KMS-11 (cell line): ENCODE results near the gene PLPP3.
A peak's percentile ranks its signal among the peaks of the same experiment; 100 is the strongest.

Source experiments
- H2AFZ ChIP-seq: fragments of 200-600 bp; sonication (generic); 2 replicates; pipeline ENCODE4 v1.6.1; 2016; ENCODE audit warnings: antibody characterized with exemption, mixed run types, low read depth
- H3K27ac ChIP-seq: fragments of 200-600 bp; sonication (generic); 2 replicates; pipeline ENCODE4 v1.6.1; 2016; ENCODE audit warnings: mild to moderate bottlenecking, mixed run types
- H3K27me3 ChIP-seq: fragments of 200-600 bp; sonication (generic); 2 replicates; pipeline ENCODE4 v1.6.1; 2017; ENCODE audit warnings: mild to moderate bottlenecking, low read depth, mixed run types, moderate library complexity; ENCODE audit not compliant: insufficient read depth
- H3K36me3 ChIP-seq: fragments of 200-600 bp; sonication (generic); 2 replicates; pipeline ENCODE4 v1.6.1; 2017; ENCODE audit warnings: mild to moderate bottlenecking, mixed run types; ENCODE audit not compliant: insufficient read depth
- H3K4me1 ChIP-seq: fragments of 200-600 bp; sonication (generic); 2 replicates; pipeline ENCODE4 v1.6.1; 2016; ENCODE audit warnings: mild to moderate bottlenecking, low read depth, mixed run types; ENCODE audit not compliant: poor library complexity, severe bottlenecking
- H3K4me2 ChIP-seq: fragments of 200-600 bp; sonication (generic); 2 replicates; pipeline ENCODE4 v1.7.0; 2016; ENCODE audit warnings: mild to moderate bottlenecking, mixed run types
- H3K4me3 ChIP-seq: fragments of 200-600 bp; sonication (generic); IDR thresholded peaks from 2 replicates; pipeline ENCODE4 v1.6.1; 2017; ENCODE audit warnings: low read depth, low read length, mixed read lengths; ENCODE audit not compliant: insufficient read depth
- H3K79me2 ChIP-seq: fragments of 200-600 bp; sonication (generic); 2 replicates; pipeline ENCODE4 v1.6.1; 2016; ENCODE audit warnings: low read depth, mixed run types; ENCODE audit not compliant: insufficient read depth
- H3K9ac ChIP-seq: fragments of 200-600 bp; sonication (generic); 2 replicates; pipeline ENCODE4 v1.6.1; 2016; ENCODE audit warnings: mild to moderate bottlenecking, mixed run types
- H4K20me1 ChIP-seq: fragments of 200-600 bp; sonication (generic); 2 replicates; pipeline ENCODE4 v1.6.1; 2016; ENCODE audit warnings: mild to moderate bottlenecking, mixed run types; ENCODE audit not compliant: insufficient read depth
- CTCF ChIP-seq: fragments of 200-600 bp; sonication (generic); conservative IDR thresholded peaks from 2 replicates; pipeline ENCODE4 v1.6.1; 2017; ENCODE audit warnings: low read depth, mild to moderate bottlenecking, antibody characterized with exemption, low read length, moderate library complexity, mixed read lengths

The PLPP3 gene

GRCh38 chr1:56563568-56563967, 15.8 kb downstream of the PLPP3 start:
- no peak overlapping the region for H3K4me3 ChIP-seq
- no peak for TF ChIP-seq CTCF
- H3K9ac ChIP-seq: no peak overlapping the region
- no peaks in the 10 kb centered on the region for H3K27me3 ChIP-seq
- no peak overlapping the region for H2AFZ ChIP-seq
- H4K20me1 ChIP-seq: no peaks in the 10 kb centered on the region
- H3K4me2 ChIP-seq: no peak overlapping the region
- H3K27ac ChIP-seq: no peak overlapping the region
- no peaks in the 10 kb centered on the region for H3K79me2 ChIP-seq
- H3K4me1 ChIP-seq: peaks cover 13% of the 10 kb centered on the region
- no peaks in the 10 kb centered on the region for H3K36me3 ChIP-seq

- Histone ChIP-seq H3K9ac (no peak overlapping the region), H3K79me2 (no peaks in the 10 kb centered on the region), H3K27me3 (no peaks in the 10 kb centered on the region), H3K4me3 (no peak overlapping the region), H2AFZ (no peak overlapping the region), H3K4me2 (no peak overlapping the region), H3K36me3 (no peaks in the 10 kb centered on the region), H3K4me1 (peaks cover 13% of the 10 kb centered on the region), H4K20me1 (no peaks in the 10 kb centered on the region), H3K27ac (no peak overlapping the region)
- TF ChIP-seq CTCF: no peak
Observed at GRCh38 chr1:56562891-56563452, 16.4 kb downstream of the PLPP3 start.

- Histone ChIP-seq H3K27ac (no peak overlapping the region), H3K4me3 (no peak overlapping the region), H4K20me1 (no peaks in the 10 kb centered on the region), H3K79me2 (no peaks in the 10 kb centered on the region), H2AFZ (no peak overlapping the region), H3K27me3 (no peaks in the 10 kb centered on the region), H3K9ac (no peak overlapping the region), H3K4me2 (no peak overlapping the region), H3K36me3 (no peaks in the 10 kb centered on the region), H3K4me1 (peaks cover 13% of the 10 kb centered on the region)
- no peak for TF ChIP-seq CTCF
Observed at GRCh38 chr1:56561227-56562019, 17.9 kb downstream of the PLPP3 start.

- Histone ChIP-seq H3K9ac (no peak overlapping the region), H4K20me1 (no peaks in the 10 kb centered on the region), H3K36me3 (no peaks in the 10 kb centered on the region), H3K79me2 (no peaks in the 10 kb centered on the region), H3K4me2 (peak overlapping the region; percentile 21; the same call in 1 of the 2 replicates), H3K4me1 (no peaks in the 10 kb centered on the region), H3K4me3 (no peak overlapping the region), H2AFZ (no peak overlapping the region), H3K27ac (no peak overlapping the region), H3K27me3 (no peaks in the 10 kb centered on the region)
- no peak for TF ChIP-seq CTCF
Observed at GRCh38 chr1:56557746-56558145, 21.6 kb downstream of the PLPP3 start.
